Tongue (tissue), 2 donors: ENCODE data around the gene ATP6V0D1. TPM values are rescaled to one million over a fixed set of nuclear protein-coding genes. Genes with fewer than 3 reads are reported as not detected.
A peak's percentile ranks its signal among the peaks of the same experiment; 100 is the strongest.
"Not testable (repeated sequence)": the region's sequence is repeated elsewhere in the genome, so short reads cannot be mapped to it uniquely, and the experiment has no call there.

Source experiments
- DNase-seq: peaks from one replicate; pipeline ENCODE4 v3.0.0-alpha.2; 2015
- total RNA-seq: library from RNA; depleted of rRNA; stranded (reverse); fragments of >200 nt; gene quantifications from one replicate; pipeline ENCODE4 v1.2.3, GENCODE V29; 2014

ATP6V0D1 gene
- 90.3 TPM for total RNA-seq

DNA sequence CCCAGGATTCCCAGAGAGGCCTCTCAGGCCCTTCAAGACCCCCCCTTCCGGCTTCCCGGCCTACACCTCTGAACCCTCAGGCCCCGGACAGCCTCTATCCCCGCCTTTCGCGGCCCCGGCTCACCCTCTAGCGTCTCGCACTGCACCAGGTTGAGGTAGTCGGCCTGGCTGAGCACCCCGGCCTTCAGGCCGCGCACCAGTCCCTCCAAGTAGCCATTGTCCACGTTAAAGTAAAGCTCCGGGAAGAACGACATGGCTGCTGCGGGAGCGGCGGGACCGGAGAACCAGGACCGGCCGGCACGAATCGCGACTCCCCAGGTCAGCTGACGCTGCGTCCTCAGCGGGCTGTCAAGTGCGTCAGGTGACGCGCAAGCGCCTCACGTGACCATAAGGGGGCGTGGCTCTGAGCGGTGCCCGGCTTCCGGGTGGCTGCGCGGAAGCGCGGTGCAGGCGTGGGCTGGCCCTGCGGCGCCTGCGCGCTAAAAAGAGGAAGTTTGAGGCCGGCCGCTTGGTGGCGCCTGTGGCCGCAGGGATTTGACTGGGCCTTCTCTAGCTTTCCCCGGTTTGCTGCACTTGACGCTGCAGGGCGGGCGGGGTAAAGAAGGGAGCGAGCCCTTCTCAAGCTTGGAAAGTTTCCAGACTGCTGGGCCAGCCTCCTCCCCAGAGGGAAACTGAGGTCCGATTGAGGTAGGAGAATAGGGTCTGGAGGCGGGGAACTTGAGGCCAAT is at the start of gene ATP6V0D1:
Gene ATP6V0D1, minus strand, starts transcription at position 325 of the 728 bp plus-strand sequence. Its CDS starts 71 bp downstream, at position 254.
- peak; percentile 99 for DNase-seq

DNA sequence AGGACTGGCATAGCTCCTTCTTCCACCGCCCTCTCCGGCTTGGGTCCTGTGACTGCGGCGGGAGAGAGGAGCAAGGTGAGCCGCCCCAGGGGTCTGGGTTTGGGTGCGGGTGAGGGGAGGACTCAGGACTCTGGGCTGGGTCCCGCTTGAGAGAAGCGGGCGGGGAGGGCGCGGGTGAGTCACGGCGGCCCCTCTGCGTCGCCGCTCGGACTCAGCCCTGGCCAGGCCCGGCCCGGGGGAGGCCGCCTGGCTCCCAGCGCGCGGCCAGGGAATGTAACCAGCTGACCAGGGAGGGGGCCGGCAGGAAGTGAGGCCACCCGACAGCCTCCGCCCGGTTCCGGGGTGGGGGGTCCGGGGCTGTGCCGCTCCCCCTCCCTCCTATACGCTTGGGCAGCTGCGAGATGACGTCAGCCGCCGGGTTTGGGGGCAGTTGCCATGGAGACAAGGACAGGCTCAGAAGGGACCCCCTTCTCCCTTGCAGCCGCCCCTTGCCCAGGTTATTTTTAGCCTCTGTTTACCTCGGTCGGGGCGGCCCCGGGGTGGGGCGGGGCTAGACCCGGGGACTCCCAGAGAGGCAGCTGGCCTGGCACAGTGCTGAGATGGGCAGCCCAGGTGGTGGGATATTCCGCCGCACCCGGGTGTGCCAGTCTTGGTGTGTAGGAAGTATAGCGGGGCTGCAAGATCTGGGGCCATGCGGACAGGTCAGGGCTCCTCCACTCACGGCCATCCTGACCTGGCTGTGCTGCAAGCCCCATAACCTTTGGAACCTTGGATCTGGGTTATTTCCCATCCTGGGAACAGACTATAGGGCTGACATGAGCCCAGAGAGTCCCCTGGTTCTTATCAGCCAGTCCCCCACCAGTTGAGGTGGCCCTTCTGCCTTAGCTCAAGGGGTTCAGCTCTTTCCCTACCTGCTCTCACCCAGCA is 49.3 kb upstream of the ATP6V0D1 start:
- peak; percentile 86 for DNase-seq

DNA sequence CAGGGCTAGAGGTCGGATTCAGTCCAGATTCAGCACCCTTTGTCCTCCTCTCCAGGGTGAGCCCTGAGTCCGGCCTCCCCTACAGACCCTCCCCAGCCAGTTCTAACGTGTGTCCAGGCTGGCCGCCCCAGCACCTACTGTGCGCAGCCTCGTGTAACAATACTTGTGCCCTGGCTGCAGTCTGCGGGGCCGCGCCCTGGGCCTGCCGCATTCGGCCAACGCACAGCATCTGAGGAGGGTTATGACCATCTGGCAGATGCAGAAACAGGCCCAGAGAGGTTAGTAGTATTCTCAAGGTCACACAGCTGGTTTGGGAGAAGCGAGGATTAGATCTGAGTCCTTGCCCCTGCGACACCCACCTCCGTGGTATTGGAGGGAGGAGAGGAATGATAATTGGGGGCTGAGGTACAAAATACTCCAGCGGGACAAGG is 48.6 kb upstream of the ATP6V0D1 start:
- DNase-seq, result no peak

DNA sequence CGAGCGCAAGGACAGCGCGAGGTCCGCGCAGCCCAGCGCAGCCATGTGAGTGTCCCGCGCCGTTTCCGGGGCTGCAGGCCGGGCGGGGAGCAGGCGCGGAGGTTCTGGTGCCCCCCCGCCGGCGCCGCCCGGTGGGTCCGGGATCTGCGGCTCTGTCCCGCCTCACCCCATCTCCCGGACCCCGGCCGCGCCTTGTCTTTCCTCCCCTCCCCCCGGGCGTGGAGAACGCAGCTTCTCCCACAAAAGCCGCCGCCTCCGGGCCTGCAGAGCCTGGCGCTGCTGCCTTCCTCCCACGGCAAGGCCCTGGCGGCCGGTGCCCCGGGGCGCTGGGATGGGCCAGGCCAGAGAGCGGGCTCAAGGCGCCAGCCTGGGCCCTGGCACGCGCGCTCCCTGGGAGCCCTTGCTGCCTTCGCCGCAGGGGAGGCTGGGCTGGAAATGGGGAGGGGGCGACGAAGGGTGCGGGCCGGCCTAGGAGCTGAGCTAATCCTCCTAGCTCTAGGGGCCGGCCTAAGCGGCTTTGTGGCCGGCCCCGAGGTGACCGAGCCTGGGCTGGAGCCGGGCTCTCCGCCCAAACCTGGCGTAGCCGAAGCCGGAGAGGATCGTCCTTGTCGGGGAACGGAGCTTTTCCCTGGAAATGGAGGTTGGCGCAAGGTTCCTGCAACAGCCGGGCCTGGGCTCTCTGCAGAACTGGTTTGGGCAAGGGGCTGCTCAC is 48.1 kb upstream of the ATP6V0D1 start:
- peak; percentile 57 for DNase-seq

DNA sequence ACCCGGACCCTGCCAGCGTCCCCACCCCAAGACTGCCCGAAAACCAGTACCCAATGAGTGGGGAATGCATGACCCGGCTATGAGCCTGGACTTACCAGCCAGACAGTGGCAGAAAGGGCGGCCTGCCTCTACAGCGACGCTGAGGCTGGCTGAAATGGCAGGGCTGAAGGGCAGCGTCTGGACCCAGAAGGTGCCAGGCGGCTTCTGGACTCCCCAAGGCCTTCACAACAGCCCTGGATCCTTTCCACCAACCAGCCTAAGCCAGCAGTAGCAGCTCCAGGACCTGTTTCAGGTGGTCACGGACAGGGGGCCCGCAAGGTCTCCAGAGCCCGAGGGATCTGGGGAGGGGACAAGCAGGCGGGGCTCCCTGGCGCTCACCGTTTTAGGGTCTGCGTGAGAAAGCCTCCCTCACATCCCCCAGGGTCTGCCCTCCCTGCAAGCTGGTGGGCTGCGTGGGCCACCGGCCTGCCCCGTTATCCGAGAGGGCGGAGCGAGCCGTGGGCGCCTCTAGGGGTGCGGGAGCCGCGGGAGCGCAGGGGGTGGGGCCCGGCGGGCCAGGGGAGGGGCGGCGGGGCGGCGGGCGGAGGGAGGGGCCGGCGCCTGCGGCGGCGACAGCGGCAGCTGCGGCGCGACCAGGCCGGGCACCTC is 47.4 kb upstream of the ATP6V0D1 start, which contains the start of gene RIPOR1:
Gene RIPOR1, plus strand, starts transcription at position 608 of the 648 bp plus-strand sequence. CDS start 9,618 bp downstream, outside the sequence.
- peak; percentile 68 for DNase-seq

DNA sequence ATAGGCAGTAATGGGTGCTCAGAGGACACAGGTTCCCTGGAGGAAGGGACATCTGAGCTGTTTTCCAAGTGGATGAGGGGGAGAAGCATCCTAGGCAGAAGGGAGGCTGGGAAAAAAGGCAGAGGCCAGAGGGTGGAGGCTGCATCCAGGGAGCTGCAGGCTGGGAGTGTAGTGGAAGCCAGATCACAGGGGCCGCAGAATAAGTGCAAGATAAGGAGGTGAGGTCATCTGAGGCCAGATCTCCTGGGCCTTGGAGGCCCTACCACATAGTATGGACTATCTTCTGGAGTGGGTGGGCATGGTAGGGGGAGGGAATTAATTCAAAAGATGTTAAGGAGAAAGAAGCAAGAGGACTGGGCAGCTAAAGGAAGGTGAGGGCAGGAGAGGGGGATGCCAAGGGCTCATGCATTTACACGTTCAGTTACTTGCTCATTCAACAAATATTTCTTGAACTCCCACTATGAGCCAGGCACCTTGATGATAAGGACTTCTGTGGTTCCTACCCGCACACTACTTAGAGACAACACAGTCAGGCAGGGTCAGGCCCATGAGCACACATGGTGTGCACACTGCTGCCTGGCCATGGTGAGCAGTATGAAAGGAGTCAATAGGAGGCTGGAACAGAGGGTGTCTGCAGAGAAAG is 45.3 kb upstream of the ATP6V0D1 start:
- no peak for DNase-seq

DNA sequence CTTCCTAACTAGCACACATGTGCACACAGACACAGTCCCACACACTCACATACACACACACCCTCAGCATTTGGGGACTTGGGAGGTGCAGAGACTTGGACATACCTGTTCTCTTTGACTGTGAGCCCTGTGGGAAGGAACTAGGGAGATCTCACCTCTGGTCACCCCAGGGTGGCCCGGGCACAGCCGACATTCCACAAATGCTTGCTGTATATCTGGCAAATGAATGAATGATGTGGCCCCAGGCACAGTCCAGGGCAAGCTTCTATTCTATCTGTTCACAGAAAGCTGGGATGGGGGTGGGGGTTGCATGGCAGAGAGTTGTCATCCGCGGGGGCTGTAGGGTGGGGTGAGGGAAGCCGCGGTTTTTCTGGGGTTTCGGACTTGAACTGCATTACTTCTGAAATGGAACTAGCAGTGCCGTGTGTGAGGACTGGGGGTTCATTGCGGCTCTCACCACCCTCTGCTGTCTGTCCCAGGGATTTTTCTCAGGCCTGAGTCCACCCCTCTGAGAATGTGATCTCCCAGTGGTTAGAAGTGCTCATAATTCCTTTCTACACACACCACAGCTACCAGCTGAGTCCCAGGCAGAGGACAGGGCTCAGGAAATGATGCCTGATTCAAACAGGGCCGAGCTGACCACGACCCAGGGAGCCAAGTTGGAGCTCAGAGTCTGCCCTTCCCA is 44.4 kb upstream of the ATP6V0D1 start:
- DNase-seq, result no peak

DNA sequence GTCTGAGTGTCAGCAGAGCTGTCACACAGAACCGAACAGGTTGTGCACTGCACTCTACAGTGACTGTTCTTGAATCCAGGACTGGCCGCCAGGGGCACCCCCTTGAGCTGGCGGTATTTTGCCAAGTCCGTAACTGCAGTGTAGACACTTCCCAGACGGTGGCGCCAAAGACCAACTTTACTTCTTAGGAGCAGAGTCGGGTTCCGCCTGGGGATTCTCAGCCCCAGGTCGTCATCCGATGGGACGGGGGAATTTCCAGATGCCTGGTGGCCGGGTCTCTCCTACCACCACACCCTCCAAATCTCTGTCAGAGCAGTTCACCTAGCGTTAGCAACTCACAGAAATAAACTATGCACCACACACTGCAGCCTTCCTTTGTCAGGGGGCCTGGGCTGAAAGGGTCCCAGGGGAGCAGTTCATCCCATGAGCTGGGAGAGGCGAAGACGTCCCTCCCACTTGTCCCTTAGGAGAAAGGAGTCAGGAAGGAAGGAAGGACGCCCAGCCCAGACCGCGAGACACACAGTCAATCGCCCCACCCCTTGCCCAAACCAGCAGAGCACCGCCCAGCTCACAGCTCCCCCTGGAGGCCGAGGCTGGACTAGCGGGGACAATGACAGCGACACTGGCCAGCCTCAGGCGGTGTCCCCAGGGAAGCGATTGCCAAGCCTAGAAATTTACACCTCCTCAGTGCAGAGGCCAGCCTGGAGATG is 40.3 kb upstream of the ATP6V0D1 start:
- DNase-seq, result peak; percentile 98

DNA sequence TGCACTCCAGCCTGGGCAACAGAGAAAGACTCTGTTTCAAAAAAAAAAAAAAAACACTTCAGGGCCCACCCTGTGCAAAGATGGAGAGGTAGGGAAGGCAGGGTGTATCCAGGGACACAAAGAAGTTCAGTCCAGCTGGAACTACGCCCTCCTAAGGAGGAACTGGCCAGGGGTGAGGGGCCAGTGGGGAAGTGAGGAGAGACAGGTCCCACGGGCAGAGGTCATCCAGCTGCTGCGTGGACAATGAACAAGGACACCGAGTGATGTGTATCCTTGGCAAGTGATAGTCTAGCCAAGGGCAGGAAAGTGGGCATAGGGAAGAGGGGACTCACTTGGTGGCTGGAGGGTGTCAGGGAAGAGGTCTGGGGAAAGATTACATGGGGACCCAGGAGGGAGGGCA is 38.3 kb upstream of the ATP6V0D1 start:
- no peak for DNase-seq

DNA sequence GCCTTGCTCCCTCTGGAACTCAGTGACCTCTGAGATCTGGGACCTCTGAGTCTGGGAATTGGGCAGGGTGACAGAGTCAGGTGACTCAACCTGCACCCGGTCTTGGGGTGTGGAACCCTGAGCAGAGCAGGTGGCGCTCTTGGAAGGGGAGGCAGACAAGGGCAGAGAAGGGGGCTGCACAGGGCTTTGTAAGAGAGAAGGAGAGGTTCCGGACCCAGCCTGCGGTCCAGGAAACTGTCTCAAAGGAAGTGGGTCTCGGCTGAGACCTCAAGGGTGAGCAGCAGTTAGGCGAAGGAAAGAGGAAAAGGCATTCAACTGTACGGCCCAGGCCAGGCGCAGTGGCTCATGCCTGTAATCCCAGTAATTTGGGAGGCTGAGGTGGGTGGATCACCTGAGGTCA is 37.7 kb upstream of the ATP6V0D1 start:
- no peak for DNase-seq

DNA sequence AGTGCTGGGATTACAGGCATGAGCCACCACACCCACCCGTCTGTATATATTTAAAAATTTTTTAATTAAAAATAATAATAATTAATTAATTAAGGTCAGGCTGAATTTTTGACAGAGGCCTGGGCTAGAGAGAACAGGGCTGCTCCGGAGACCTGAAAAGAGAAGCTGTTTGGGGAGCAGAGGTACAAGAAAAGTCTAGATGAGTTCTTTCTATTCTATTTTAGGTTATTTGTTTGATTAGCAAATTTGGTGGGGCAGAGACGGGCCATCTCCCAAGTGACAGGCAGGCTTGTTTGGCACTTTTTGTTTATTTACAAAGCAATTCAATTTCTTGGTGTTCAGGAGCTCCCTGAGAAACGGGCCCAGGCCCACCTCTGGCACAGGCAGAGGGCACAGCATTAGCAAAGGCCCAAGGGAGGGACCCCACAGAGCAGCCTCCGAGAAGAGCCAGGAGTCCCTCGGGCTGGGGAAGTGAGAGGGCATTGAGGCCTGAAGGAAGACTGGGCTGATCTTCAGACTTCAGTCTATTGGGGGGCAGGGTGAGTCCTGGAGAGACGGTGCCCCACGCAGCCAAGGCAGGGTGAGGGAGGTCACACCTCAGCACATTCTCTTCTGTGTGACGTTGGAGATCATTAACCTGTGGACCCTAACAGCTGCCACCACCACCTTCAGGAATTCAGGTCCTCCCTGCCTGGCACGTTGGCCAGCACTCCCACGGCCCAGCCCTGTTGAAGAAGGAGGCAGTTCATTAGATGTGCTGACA is 36.9 kb upstream of the ATP6V0D1 start:
- no peak for DNase-seq

DNA sequence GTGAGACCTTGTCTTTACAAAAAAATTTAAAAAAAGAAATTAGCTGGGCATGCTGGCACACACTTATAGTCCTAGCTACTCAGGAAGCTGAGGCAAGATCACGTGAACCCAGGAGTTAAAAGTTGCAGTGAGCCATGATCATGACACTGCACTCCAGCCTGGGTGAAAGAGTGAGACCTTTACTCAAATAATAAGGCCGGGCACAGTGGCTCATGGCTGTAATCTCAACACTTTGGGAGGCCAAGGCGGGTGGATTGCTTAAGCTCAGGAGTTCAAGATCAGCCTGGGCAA is 36.1 kb upstream of the ATP6V0D1 start:
- DNase-seq, result no peak

DNA sequence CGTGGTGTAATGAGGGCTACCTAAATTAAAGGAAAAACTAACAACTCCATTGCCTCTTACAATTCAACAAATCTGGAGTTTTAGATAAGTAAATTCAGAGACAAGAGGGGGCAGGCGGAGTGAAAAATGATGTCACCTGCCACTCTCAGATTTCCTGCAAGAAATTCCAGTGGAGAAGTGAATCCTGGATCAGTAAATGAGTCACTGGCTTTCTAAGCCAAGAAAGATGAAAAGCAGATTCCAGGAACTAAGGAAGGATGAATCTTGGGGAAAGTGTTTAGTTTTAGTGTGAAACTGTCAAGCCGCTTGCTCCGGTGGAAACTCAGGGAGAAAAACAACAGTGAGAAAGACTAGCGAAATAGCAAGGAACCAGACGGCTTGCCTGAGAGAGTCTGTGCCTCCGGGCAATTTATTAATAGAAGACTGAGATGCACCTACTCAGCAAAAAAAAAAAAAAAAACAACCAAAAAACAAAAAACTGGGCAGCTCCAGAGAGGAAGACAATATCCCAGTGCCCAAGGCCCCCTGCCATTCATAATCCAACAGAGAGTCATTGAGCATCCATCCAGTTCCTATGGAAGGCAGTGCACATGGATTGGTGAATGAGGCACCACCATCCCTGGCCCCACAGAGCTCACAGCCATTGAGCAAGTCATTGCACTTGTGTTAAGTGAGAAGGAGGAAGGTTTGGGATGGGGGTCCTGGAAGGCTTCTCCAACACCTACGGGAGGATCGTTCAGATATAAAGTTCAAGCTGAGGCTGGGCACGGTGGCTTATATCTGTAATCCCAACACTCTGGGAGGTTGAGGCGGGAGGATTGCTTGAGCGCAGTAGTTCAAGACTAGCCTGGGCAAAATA is 35.6 kb upstream of the ATP6V0D1 start:
- no peak for DNase-seq

DNA sequence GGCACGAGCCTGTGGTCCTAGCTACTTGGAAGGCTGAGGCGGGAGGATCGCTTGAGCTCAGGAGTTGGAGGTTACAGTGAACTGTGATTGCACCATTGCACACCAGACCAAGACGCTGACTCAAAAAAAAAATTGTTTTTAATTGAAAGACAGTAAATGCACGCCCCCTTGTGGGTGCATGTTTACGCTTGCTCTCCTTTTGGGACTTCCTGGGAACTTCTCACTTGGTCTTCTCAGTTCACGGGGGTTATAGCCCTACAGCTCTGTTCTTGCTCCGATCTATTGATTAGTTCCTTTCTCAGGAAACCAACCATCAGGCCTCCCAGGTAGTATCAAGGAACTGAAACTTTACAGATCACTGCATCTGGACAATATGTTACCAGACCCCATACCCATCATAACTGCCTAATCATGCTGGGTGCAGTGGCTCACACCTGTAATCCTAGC is 33.4 kb upstream of the ATP6V0D1 start:
- DNase-seq, result peak; percentile 85

DNA sequence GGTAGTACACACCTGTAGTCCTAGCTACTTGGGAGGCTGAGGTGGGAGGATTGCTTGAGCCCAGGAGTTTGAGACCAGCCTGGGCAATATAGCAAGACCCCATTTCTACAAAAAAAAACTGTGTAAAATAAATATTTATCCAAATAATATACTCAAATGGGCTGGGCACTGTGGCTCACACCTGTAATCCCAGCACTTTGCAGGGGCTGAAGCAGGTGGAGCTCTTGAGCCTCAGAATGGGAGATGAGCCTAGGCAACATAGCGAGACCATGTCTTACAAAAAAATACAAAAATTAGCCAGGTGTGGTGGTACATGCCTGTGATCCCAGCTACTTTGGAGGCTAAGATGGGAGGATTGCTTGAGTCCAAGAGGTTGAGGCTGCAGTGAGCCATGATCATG is 32.9 kb upstream of the ATP6V0D1 start:
- not testable (repeated sequence) for DNase-seq

DNA sequence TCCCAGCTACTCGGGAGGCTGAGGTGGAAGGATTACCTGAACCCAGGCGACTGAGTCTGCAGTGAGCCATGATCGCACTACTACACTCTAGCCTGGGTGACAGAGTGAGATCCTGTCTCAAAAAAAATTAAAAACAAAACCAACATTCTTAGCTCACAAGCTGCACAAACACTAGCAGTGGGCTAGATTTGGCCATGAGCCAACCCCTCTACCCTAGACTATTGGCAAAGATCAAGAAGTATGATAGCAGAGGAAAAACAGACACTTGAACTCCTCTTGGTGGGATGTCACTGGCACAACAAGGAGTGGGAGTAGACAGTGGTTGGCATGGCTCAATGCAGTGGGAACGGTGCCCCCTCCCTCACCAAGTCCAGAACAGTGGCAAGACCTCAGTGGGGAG is 28.1 kb upstream of the ATP6V0D1 start:
- DNase-seq, result no peak

DNA sequence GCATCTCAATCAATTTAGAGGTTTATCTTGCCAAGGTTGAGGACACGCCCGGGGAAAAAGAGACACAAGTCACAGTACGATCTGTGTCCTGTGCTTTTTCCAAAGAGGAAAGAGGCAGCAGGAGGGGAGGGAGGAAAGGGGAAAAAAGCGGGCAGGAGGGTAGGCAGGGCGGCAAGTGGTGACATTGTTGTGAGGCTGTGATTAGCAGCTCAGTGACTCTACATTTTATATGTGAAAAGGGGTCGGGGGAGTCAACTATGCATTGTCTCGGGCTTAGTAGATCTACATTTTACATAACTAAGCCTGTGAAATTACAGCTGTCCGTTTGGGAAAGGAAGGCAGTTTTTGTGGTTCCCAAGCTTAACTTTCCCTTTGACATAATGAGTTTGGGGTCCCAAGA is 25.5 kb upstream of the ATP6V0D1 start:
- no peak for DNase-seq
